WERI-Rb-1 (cell line): ENCODE measurements around the gene TMC8.

Source experiments
- DNase-seq: peaks from one replicate; pipeline ENCODE4 v3.0.0-alpha.2; 2020
- H3K27ac ChIP-seq: fragments of 250-450 bp; sonication (Bioruptor Pico); 2 replicates; pipeline ENCODE4 v1.5.1; 2020; ENCODE audit warnings: mild to moderate bottlenecking, moderate library complexity
- H3K27me3 ChIP-seq: fragments of 250-450 bp; sonication (Bioruptor Pico); 2 replicates; pipeline ENCODE4 v1.5.1; 2021; ENCODE audit warnings: mild to moderate bottlenecking, low read depth, moderate library complexity; ENCODE audit not compliant: insufficient read depth, severe bottlenecking
- H3K36me3 ChIP-seq: fragments of 250-450 bp; sonication (Bioruptor Pico); 2 replicates; pipeline ENCODE4 v1.5.1; 2020; ENCODE audit warnings: mild to moderate bottlenecking, moderate library complexity
- H3K4me3 ChIP-seq: 2 replicates; pipeline ENCODE4 v1.5.1; 2011; ENCODE audit warnings: low read depth, mild to moderate bottlenecking, control low read depth, low read length
- H3K9me3 ChIP-seq: fragments of 250-450 bp; sonication (Bioruptor Pico); 2 replicates; pipeline ENCODE4 v1.5.1; 2021; ENCODE audit warnings: mild to moderate bottlenecking, moderate library complexity; ENCODE audit not compliant: severe bottlenecking
- TF ChIP-seq, protein P1 (sequence below): IDR thresholded peaks from 2 replicates; pipeline ENCODE4 v1.5.1; 2011; ENCODE audit warnings: low read depth, mild to moderate bottlenecking, control low read depth, inconsistent platforms, low read length

Gene TMC8

DNA sequence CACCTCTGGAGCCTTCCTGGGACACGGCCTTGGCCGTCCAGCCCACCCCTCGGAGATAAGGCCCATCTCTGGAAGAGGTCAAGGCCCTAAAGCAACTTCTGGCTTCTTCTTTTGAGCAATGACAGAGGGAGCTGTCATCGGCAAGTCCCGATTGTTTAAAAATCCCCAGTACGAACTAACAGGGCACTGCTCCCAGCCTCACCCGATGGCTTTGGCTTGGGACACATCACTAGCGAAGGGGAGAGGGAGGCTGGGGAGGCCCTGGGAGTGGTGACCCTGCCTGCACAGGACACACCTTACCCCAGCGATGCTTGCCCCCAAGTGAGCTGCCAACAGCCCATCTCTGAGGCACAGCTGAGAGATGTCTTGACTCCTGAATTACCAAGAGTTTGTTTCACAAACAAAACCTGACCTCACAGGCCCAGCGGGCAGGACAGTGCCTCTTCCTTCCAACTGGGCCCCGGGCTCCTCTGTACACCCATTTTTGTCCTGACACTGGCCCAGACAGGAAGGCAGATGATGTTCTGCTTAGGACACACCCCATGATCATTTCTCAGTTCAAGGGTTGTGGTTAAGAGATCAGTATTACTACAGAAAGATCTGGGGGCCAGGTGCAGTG is 42.6 kb downstream of the TMC8 start:
- no peak overlapping the region for H3K4me3 ChIP-seq
- no peak overlapping the region for H3K27ac ChIP-seq
- H3K27me3 ChIP-seq: no peaks in the 10 kb centered on the region
- peaks cover 75% of the 10 kb centered on the region for H3K36me3 ChIP-seq
- TF ChIP-seq, protein P1, sequence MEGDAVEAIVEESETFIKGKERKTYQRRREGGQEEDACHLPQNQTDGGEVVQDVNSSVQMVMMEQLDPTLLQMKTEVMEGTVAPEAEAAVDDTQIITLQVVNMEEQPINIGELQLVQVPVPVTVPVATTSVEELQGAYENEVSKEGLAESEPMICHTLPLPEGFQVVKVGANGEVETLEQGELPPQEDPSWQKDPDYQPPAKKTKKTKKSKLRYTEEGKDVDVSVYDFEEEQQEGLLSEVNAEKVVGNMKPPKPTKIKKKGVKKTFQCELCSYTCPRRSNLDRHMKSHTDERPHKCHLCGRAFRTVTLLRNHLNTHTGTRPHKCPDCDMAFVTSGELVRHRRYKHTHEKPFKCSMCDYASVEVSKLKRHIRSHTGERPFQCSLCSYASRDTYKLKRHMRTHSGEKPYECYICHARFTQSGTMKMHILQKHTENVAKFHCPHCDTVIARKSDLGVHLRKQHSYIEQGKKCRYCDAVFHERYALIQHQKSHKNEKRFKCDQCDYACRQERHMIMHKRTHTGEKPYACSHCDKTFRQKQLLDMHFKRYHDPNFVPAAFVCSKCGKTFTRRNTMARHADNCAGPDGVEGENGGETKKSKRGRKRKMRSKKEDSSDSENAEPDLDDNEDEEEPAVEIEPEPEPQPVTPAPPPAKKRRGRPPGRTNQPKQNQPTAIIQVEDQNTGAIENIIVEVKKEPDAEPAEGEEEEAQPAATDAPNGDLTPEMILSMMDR: no peak
- H3K9me3 ChIP-seq: no peaks in the 10 kb centered on the region
- DNase-seq: no peak

GRCh38 chr17:78174346-78174869 is 43.8 kb downstream of the TMC8 start:
- Histone ChIP-seq H3K27ac (no peak overlapping the region), H3K9me3 (no peaks in the 10 kb centered on the region), H3K36me3 (peaks cover 87% of the 10 kb centered on the region), H3K4me3 (no peak overlapping the region), H3K27me3 (no peaks in the 10 kb centered on the region)
- DNase-seq: no peak
- TF ChIP-seq, protein P1: no peak

GRCh38 chr17:78174870-78175642 is 44.5 kb downstream of the TMC8 start:
- peaks cover 94% of the 10 kb centered on the region for H3K36me3 ChIP-seq
- H3K27ac ChIP-seq: peak overlapping the region; percentile 7; the same call in 1 of the 2 replicates
- TF ChIP-seq, protein P1: peak; percentile 62
- H3K27me3 ChIP-seq: no peaks in the 10 kb centered on the region
- peak; percentile 49 for DNase-seq
- no peaks in the 10 kb centered on the region for H3K9me3 ChIP-seq
- H3K4me3 ChIP-seq: no peak overlapping the region

DNA sequence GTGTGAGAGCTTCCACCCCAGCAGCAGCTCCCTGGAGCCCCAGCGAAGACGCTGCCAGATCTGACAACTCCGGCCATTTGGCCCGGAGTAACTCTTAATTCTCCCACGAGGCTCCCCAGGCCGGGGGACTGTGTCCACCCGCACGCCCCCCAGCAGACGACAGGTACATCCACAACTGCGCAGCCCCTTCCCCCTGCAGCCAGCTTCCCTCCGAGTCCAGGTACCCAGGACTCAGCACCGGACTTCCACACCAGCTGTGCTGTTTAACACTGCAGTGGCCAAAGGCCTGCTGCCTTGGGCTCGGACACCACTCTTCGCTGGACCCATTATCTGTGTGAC is 45.0 kb downstream of the TMC8 start:
- peaks cover 98% of the 10 kb centered on the region for H3K36me3 ChIP-seq
- H3K4me3 ChIP-seq: no peak overlapping the region
- DNase-seq: no peak
- H3K27me3 ChIP-seq: no peaks in the 10 kb centered on the region
- no peak overlapping the region for H3K27ac ChIP-seq
- TF ChIP-seq, protein P1: no peak
- H3K9me3 ChIP-seq: no peaks in the 10 kb centered on the region

DNA sequence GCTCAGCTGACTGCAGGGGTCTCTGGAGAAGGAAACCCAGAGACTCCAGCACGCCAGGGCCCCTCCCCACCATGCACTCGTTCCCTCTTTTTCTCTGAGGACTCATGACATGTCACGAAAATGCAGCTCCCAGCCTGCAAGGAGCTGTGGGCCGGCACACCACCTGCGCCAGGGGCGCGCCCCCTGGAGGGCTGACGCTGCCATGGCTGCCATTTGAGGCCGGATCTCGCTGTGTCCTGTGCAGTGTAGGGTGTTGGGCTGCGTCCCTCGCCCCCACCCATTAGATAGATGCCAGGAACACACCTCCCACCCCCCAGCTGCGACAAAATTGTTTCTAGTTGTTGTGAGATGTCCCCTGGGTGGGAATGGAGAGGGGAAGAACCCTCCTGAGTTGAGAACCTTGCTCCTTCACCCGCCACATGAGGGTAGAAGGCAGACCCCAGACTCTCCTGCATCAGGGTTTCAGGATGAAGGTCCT is 46.0 kb downstream of the TMC8 start:
- Histone ChIP-seq H3K4me3 (no peak overlapping the region), H3K27ac (peak overlapping the region; percentile 2; the same call in 1 of the 2 replicates), H3K36me3 (peaks cover 96% of the 10 kb centered on the region), H3K9me3 (no peaks in the 10 kb centered on the region), H3K27me3 (no peaks in the 10 kb centered on the region)
- DNase-seq: peak; percentile 87
- TF ChIP-seq, protein P1: peak; percentile 100
